HG02973 (cell line): ENCODE measurements around the gene CXCR6.

Experiments used
- ATAC-seq: cut with Tn5 transposase; IDR thresholded peaks from one replicate; pipeline ENCODE4 v1.9.1; 2021; ENCODE audit warnings: moderate library complexity; ENCODE audit not compliant: unreplicated experiment

Gene CXCR6

DNA sequence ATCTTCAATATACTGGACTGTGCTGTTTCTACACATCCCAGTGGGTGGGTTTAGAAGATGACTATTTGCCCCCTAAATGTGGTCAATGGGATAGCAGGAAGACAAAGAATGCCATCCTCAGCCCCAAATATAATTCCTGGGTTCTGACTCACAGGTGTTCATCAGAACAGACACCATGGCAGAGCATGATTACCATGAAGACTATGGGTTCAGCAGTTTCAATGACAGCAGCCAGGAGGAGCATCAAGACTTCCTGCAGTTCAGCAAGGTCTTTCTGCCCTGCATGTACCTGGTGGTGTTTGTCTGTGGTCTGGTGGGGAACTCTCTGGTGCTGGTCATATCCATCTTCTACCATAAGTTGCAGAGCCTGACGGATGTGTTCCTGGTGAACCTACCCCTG, 3.0 kb downstream of the CXCR6 start:
- no peak for ATAC-seq

GRCh38 chr3:45946875-45947274, 3.6 kb downstream of the CXCR6 start:
- ATAC-seq: no peak

- ATAC-seq: no peak
Observed at GRCh38 chr3:45947361-45947760, 4.1 kb downstream of the CXCR6 start.

- no peak for ATAC-seq
Observed at GRCh38 chr3:45948311-45948781, 5.1 kb downstream of the CXCR6 start.

GRCh38 chr3:45948881-45949280, 5.6 kb downstream of the CXCR6 start:
- ATAC-seq: no peak

- ATAC-seq: no peak
Observed at GRCh38 chr3:45949432-45949831, 6.2 kb downstream of the CXCR6 start.

GRCh38 chr3:45950131-45950530, 6.9 kb downstream of the CXCR6 start:
- no peak for ATAC-seq

- no peak for ATAC-seq
Observed at GRCh38 chr3:45950686-45951600, 7.7 kb downstream of the CXCR6 start.

- no peak for ATAC-seq
Observed at GRCh38 chr3:45951946-45952345, 8.7 kb downstream of the CXCR6 start.

DNA sequence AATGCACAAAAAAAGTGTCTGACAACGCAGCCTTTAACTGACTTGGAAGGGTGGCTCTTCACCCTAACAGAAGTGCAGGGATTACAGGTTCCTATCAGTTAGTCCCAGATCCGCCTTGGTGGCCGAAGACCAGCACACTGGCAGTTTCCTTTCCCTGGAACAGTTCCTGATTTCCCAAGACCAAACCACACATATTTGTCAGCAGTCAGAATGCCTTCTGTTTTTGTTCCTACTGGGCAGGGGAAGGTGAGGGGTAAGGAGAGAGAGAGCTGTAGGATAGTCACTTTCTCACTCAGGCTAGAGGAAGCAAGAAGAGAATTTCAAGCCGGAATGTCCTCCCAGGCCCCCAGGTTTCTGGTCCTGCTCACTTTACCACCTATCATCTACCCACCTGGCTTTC, 9.2 kb downstream of the CXCR6 start:
- ATAC-seq: no peak

- no peak for ATAC-seq
Observed at GRCh38 chr3:45953536-45953935, 10.3 kb downstream of the CXCR6 start.

DNA sequence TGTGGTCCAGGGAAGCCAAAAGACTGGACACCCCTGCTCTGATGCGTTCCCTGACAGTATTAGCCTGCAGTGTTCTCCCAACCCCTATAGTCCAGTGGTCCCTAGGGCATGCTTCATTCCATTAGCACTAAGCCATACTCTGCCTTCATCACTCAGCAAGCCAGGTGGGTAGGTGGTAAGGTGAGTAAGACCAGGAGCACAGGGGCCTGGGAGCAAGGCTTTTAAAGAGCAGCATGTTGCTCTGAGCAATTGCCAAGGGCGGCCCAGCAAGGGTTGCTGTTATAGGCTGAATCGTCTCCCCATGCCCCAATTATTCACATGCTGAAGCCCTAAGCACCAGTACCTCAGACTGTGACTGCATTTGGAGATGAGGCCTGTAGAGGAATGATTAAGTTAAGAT, 11.0 kb downstream of the CXCR6 start:
- no peak for ATAC-seq

DNA sequence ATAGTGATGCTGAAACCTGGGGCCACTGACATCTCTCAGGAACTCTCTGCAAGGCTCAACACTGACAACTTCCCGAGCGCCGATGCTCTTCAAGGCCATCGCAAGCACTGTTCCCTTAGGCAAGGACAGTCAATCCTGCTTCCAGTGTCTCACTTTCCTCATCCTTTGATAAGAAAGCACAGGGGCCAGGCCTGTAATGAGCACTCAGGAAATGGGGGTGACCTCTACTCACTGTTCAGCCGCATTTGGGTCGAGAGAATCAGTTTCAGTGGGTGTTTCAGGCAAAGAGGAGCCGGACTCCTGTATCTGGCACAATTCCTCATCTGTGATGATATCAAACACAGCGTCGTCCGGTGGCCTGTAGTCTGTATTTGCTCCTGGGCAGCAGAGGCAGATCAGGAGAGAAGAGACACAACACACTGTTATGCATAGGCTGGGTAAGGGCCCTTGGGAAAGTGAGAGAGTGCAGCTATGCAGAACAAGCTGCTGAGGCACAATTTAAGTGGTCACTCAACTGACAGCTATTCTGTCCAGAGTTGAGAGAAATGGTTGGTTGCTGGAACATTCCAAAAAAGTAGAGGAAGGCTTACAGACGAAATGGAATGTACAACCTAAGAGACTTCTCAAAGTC, 11.9 kb downstream of the CXCR6 start:
- ATAC-seq: no peak

DNA sequence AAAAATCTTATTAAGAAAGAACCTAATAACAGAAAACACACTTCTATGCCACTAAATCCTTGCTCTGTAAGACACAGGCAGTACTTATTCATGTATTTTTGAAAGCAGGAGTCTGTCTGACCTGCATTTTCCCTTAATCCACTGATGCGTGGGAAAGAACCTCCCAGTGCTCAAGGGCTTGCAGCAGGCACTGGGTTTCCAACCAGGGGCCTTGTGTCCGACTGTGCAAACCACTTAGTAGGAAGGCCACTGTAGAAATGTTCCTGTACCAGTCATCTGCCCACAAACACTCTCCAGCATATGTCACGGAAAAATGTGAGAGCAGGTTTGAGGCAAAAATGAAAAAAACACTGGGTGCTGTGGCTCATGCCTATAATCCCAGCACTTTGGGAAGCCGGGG, 12.4 kb downstream of the CXCR6 start:
- no peak for ATAC-seq

DNA sequence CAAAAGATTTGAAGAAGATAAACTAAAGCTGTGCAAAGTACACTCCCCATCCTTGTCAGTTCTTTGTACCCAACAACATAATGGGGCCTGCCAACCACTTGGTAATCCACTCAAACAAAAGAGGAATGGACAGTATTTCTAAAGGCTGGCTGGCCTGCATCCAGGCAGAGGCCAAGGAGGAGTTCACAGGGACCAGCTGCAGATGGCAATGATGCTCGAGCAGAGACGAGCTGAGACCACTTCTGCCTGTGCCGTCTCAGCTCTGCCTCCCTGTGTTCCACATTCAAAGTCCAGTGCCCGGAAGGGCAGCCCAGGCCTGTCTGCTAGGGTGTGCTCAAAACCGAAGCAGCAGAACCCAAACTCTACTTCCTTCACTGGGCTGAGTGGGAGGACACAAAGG, 14.3 kb downstream of the CXCR6 start:
- no peak for ATAC-seq

DNA sequence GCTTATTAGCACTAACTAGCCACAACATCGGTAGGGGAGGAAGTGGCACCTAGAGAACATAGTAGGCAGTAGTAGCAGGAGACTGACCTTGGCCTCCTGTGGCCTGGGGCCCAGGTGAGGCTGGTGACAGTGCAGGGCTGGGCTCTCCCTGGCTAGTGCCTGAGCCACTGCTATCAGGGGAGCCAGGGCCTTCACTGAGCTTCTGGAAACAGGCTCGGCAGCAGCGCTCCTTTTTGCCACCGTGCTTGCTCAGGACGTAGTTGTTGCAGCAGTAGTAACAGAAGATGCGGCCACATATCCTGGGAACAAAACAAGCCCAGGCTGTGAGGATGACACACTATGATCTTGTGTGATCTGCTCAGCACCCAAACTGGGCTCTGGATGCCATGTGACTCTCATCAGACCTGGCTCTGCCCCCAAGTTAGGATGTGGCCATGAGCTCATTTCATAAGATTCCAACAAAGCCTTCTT, 15.1 kb downstream of the CXCR6 start:
- ATAC-seq: no peak

GRCh38 chr3:45959201-45959600, 15.9 kb downstream of the CXCR6 start:
- ATAC-seq: no peak

DNA sequence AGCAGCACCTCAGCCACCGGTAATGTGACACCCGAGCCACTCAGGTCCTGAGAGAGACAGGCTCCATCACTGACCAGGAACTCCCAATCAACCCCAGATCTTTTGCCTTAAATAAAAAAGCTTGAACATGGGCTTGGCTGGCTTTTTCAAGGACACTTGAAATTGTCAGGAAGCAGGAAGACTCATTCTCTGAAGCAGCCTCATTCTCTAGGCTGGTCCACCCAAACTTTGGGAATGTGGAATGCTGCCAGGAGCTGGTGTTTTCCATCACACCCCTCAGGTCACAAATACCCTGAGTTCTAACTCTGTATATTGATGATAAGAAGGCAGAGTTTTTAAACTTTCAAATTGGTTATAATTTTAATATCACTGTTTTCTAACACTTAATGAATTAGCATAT, 17.0 kb downstream of the CXCR6 start:
- no peak for ATAC-seq

GRCh38 chr3:45962033-45962432, 18.8 kb downstream of the CXCR6 start:
- ATAC-seq: peak; percentile 58

DNA sequence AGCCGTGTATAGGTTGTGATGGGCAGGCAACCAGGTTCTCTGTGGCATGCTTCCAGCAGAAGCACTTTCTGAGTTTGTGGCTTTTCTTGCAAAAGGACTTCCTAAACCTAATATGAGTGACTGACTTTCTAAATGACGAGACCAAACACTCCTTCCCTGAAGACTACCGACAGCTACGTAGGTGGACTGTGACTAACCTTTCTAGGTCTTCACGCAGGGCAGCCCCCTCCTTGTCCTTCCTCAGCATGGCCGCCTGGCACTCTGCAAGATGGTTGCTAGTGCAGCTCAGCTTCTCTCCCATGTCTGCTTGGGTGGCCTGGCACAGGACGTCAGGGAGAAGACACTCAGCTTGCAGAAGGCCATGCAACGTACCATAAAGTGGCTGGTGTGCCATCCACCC, 20.9 kb downstream of the CXCR6 start:
- ATAC-seq: no peak

DNA sequence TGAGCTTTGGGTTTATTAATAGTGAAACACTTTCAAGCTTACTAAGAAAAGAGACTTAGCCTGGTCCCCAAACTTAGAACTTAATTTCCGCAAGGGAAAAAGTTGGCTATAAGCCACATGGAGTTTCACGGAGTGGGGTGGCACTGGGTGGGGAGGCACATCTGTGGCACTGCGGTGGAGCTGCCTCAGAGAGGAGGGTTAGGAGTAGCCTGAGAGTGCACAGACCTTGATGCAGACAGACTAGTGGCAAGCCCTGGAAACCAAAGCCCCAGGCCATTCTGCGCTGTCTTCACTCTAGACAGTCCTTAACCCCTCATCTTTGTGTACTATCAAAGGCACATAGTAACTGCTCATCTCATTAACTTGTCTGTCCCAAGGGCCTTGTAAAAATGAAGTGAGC, 22.0 kb downstream of the CXCR6 start:
- no peak for ATAC-seq

- no peak for ATAC-seq
Observed at GRCh38 chr3:45965653-45966052, 22.4 kb downstream of the CXCR6 start.
